Parathyroid adenoma (tissue), 2 donors: ENCODE measurements around the gene PTPRM.

Experiments
- H2AFZ ChIP-seq: fragments of 300-600 bp; sonication (generic); one replicate; pipeline ENCODE4 v1.7.0; 2017; ENCODE audit warnings: antibody characterized with exemption, mild to moderate bottlenecking
- H3K27ac ChIP-seq: fragments of 300-600 bp; sonication (generic); one replicate; pipeline ENCODE4 v1.7.0; 2017
- H3K27me3 ChIP-seq: fragments of 300-600 bp; sonication (generic); one replicate; pipeline ENCODE4 v1.7.0; 2017; ENCODE audit warnings: low read length; ENCODE audit not compliant: control insufficient read depth, insufficient read depth
- H3K36me3 ChIP-seq: fragments of 300-600 bp; sonication (generic); one replicate; pipeline ENCODE4 v1.7.0; 2017; ENCODE audit warnings: low read length; ENCODE audit not compliant: control insufficient read depth, insufficient read depth
- H3K4me1 ChIP-seq: fragments of 300-600 bp; sonication (generic); one replicate; pipeline ENCODE4 v1.7.0; 2017; ENCODE audit warnings: control low read depth
- H3K4me2 ChIP-seq: fragments of 300-600 bp; sonication (generic); one replicate; pipeline ENCODE4 v1.7.0; 2017; ENCODE audit warnings: low read length
- H3K4me3 ChIP-seq: fragments of 300-600 bp; sonication (generic); one replicate; pipeline ENCODE4 v1.7.0; 2017; ENCODE audit warnings: low read depth, low read length
- H3K79me2 ChIP-seq: fragments of 300-600 bp; sonication (generic); one replicate; pipeline ENCODE4 v1.7.0; 2017; ENCODE audit warnings: control low read depth
- H3K9ac ChIP-seq: fragments of 300-600 bp; sonication (generic); one replicate; pipeline ENCODE4 v1.7.0; 2017; ENCODE audit warnings: mild to moderate bottlenecking
- H3K9me3 ChIP-seq: fragments of 300-600 bp; sonication (generic); one replicate; pipeline ENCODE4 v1.7.0; 2017; ENCODE audit warnings: low read length; ENCODE audit not compliant: control insufficient read depth
- CTCF ChIP-seq: fragments of 300-600 bp; sonication (generic); IDR thresholded peaks from one replicate; pipeline ENCODE4 v1.7.0; 2017; ENCODE audit warnings: antibody characterized with exemption, mild to moderate bottlenecking
- donor health status: primary hyperparathyroidism.

Gene PTPRM

DNA sequence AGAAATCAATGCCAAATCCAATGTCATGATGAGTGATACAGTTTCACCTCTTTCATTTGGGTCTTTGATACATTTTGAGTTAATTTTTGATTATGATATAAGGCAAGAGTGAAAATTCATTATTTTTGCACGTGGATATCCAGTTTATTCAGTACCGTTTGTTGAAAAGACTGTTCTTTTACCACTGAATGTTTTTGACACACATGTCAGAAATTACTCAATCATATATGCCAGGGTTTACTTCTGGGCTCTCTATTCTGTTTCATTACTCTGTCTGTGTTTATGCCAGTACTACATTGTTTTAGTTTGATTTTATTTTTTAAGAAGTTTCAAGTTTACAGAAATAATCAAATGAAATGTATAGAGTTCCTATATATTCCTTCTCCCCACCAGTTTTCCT, 154.4 kb downstream of the PTPRM start:
- no peak for TF ChIP-seq CTCF
- Histone ChIP-seq H3K79me2 (no peaks in the 10 kb centered on the region), H3K36me3 (no peaks in the 10 kb centered on the region), H3K27ac (no peak overlapping the region), H3K9ac (no peak overlapping the region), H3K4me3 (no peak overlapping the region), H3K27me3 (no peaks in the 10 kb centered on the region), H3K4me1 (no peaks in the 10 kb centered on the region), H2AFZ (no peak overlapping the region), H3K9me3 (no peaks in the 10 kb centered on the region), H3K4me2 (no peak overlapping the region)

DNA sequence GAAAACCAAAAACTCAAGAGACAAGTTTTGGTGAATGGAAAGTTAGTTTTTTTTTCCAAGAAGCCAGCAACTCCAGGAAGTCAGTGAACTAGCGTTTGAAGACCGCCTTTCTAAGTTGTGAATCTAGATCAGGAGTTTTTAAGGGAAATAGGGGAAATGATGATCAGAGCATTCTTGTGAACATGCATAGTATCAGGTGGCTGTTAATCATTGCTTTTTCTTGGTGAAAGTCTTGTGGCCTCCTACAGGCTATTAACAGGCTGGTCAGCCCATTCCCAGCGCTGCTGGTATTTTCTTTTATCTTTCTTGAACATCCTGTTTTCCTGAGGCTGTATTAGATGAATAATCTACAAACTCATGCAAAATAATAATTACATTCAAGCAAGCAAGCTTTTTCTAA, 155.8 kb downstream of the PTPRM start:
- Histone ChIP-seq H3K9me3 (no peaks in the 10 kb centered on the region), H3K79me2 (no peaks in the 10 kb centered on the region), H3K4me3 (no peak overlapping the region), H3K9ac (no peak overlapping the region), H3K4me1 (no peaks in the 10 kb centered on the region), H3K36me3 (no peaks in the 10 kb centered on the region), H3K4me2 (no peak overlapping the region), H3K27ac (no peak overlapping the region), H2AFZ (no peak overlapping the region), H3K27me3 (no peaks in the 10 kb centered on the region)
- TF ChIP-seq CTCF, result no peak

DNA sequence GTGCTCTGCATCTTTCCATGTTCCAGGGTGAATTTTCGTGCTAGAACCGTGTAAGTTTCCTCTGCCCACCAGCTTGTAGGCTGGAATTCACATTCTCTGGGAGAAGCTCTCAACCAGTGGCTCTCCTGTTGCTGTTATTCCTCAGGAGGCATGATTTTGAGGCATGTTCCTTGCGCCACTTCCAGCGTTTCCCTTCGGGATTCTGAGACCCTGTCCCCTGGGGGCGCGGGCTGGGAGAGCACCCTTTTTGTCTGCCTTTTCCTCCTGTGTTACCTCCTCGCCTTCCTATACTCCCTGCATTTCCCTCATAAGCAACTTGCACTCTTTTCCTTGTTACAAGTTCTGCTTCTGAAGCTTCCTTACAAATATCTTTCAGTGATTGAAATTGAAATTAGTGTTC, 156.4 kb downstream of the PTPRM start:
- Histone ChIP-seq H3K9ac (no peak overlapping the region), H3K36me3 (no peaks in the 10 kb centered on the region), H3K4me3 (no peak overlapping the region), H3K27ac (no peak overlapping the region), H2AFZ (no peak overlapping the region), H3K27me3 (no peaks in the 10 kb centered on the region), H3K9me3 (no peaks in the 10 kb centered on the region), H3K79me2 (no peaks in the 10 kb centered on the region), H3K4me2 (no peak overlapping the region), H3K4me1 (no peaks in the 10 kb centered on the region)
- TF ChIP-seq CTCF, result no peak

- Histone ChIP-seq H3K27me3 (no peaks in the 10 kb centered on the region), H3K36me3 (no peaks in the 10 kb centered on the region), H3K4me2 (no peak overlapping the region), H3K79me2 (no peaks in the 10 kb centered on the region), H3K4me1 (no peaks in the 10 kb centered on the region), H2AFZ (no peak overlapping the region), H3K9me3 (no peaks in the 10 kb centered on the region), H3K27ac (no peak overlapping the region), H3K9ac (no peak overlapping the region), H3K4me3 (no peak overlapping the region)
- TF ChIP-seq CTCF, result no peak
Observed at GRCh38 chr18:7725473-7725872, 158.4 kb downstream of the PTPRM start.

DNA sequence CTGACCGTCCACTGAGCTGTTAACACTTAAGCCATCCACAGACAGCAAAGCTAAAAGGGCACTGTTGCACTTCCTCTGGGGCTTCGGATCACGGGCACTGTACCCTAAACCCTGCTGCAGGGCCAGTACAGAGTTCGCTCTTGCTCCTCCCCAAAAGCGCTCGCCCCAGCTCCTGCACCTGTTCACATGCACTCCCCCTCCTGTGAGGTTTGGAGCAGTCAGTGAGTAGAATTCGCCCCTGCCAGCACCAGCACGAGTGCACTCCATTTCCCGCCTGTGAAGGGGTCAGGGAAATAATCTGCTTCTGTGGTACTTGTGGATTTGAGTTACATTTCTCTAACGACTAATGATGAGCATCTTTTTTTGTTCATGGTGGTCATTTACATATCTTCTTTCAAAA, 158.8 kb downstream of the PTPRM start:
- no peaks in the 10 kb centered on the region for H3K4me1 ChIP-seq
- no peak overlapping the region for H3K9ac ChIP-seq
- H2AFZ ChIP-seq, result no peak overlapping the region
- H3K9me3 ChIP-seq, result no peaks in the 10 kb centered on the region
- H3K4me2 ChIP-seq, result no peak overlapping the region
- H3K4me3 ChIP-seq, result no peak overlapping the region
- H3K36me3 ChIP-seq, result no peaks in the 10 kb centered on the region
- H3K27me3 ChIP-seq, result no peaks in the 10 kb centered on the region
- H3K79me2 ChIP-seq, result no peaks in the 10 kb centered on the region
- H3K27ac ChIP-seq, result no peak overlapping the region
- TF ChIP-seq CTCF, result no peak
